Stimulated activated CD8-positive, alpha-beta memory T cell treated with anti-CD3 and anti-CD28 coated beads, Interleukin-4, amount 100 ng/mL, for 24 hours (primary cell): Measurements from ENCODE around the gene PRDM5.
"Not testable (repeated sequence)": the region's sequence is repeated elsewhere in the genome, so short reads cannot be mapped to it uniquely, and the experiment has no call there.

Source experiments
- DNase-seq: peaks from one replicate; pipeline ENCODE4 v3.0.0-alpha.2; 2020; ENCODE audit warnings: low read depth

The PRDM5 gene

GRCh38 chr4:120753854-120754253, 168.7 kb downstream of the PRDM5 start:
- no peak for DNase-seq

GRCh38 chr4:120750152-120750525, 172.4 kb downstream of the PRDM5 start:
- DNase-seq = no peak

- DNase-seq = no peak
Observed at GRCh38 chr4:120749445-120750151, 172.9 kb downstream of the PRDM5 start.

GRCh38 chr4:120741636-120742035, 180.9 kb downstream of the PRDM5 start:
- DNase-seq = not testable (repeated sequence)

- DNase-seq = no peak
Observed at GRCh38 chr4:120736312-120736711, 186.2 kb downstream of the PRDM5 start.

GRCh38 chr4:120733968-120734367, 188.6 kb downstream of the PRDM5 start:
- DNase-seq = no peak

- no peak for DNase-seq
Observed at GRCh38 chr4:120733054-120733453, 189.5 kb downstream of the PRDM5 start.

- DNase-seq = no peak
Observed at GRCh38 chr4:120731561-120731960, 191.0 kb downstream of the PRDM5 start.

GRCh38 chr4:120730777-120731320, 191.7 kb downstream of the PRDM5 start:
- DNase-seq = no peak

GRCh38 chr4:120728892-120729675, 193.4 kb downstream of the PRDM5 start:
- no peak for DNase-seq

- no peak for DNase-seq
Observed at GRCh38 chr4:120725639-120726580, 196.6 kb downstream of the PRDM5 start.

- no peak for DNase-seq
Observed at GRCh38 chr4:120724656-120725055, 197.9 kb downstream of the PRDM5 start.

- no peak for DNase-seq
Observed at GRCh38 chr4:120723986-120724385, 198.5 kb downstream of the PRDM5 start.

GRCh38 chr4:120723105-120723504, 199.4 kb downstream of the PRDM5 start:
- DNase-seq = no peak

GRCh38 chr4:120722655-120723054, 199.9 kb downstream of the PRDM5 start:
- DNase-seq = no peak

- no peak for DNase-seq
Observed at GRCh38 chr4:120720354-120720934, 202.1 kb downstream of the PRDM5 start.

GRCh38 chr4:120718979-120719566, 203.5 kb downstream of the PRDM5 start:
- DNase-seq = peak; percentile 1

- no peak for DNase-seq
Observed at GRCh38 chr4:120716346-120716745, 206.2 kb downstream of the PRDM5 start.

GRCh38 chr4:120714417-120715010, 208.0 kb downstream of the PRDM5 start:
- no peak for DNase-seq

- no peak for DNase-seq
Observed at GRCh38 chr4:120709991-120710390, 212.5 kb downstream of the PRDM5 start.

GRCh38 chr4:120704538-120704937, 218.0 kb downstream of the PRDM5 start:
- DNase-seq = no peak
